K562 (cell line): Measurements from ENCODE around the gene DAPK1. TPM values are rescaled to one million over a fixed set of nuclear protein-coding genes. Genes with fewer than 3 reads are reported as not detected.

Source experiments
- ATAC-seq: fragments of 200-7000 bp; cut with Tn5 transposase; 3 replicates; pipeline ENCODE4 v1.9.1; 2020; ENCODE audit warnings: moderate library complexity
- BruUV-seq: library from RNA; stranded (reverse); fragments of 400-500 nt; replicated peaks from 2 replicates; lab custom pipeline; 2021; lab: Mats Ljungman, UMichigan
- CTCF ChIA-PET: fragments of 300-600 bp; formaldehyde crosslinking; extraction: SDS; loops from one replicate; lab custom pipeline; 2021; ENCODE audit warnings: low intra/inter-chr PET ratio; lab: Yijun Ruan, JAX
- POLR2A ChIA-PET: fragments of 300-600, 350-650 bp; sonication (Branson Sonifier 250); formaldehyde crosslinking; extraction: SDS; loops from one replicate; lab custom pipeline; 2021; ENCODE audit warnings: antibody characterized with exemption, inconsistent platforms; lab: Yijun Ruan, JAX
- DNase-seq, 4 experiments: peaks; one replicate each; pipeline versions ENCODE4 v3.0.0 to v3.0.0-alpha.2; 2011 to 2018; ENCODE audit warnings: low spot score in 3 of 4, mixed read lengths in 3 of 4; ENCODE audit errors: extremely low read depth in 1 of 4
- FAIRE-seq: peaks from 2 replicates; lab custom pipeline; 2011; peaks lifted over from hg19 to GRCh38; lab: Jason Lieb, UNC
- H2AFZ ChIP-seq: 2 replicates; pipeline ENCODE4 v1.6.0; 2011; ENCODE audit warnings: low read depth, low read length, control low read depth, inconsistent platforms
- H3K27ac ChIP-seq: fragments of 200-600 bp; 3 replicates; pipeline ENCODE4 v1.8.0; 2011; ENCODE audit warnings: low read depth, mild to moderate bottlenecking, control low read depth, inconsistent platforms, low read length, moderate library complexity, mixed read lengths; ENCODE audit errors: extremely low read depth
- H3K27me3 ChIP-seq, 2 experiments: fragments of 300-600 bp in 1 of 2; 2 replicates in 1 of 2; 3 replicates in 1 of 2; pipeline versions ENCODE4 v1.6.0 to v1.8.0; 2011; ENCODE audit warnings: inconsistent platforms in 2 of 2, low read length in 2 of 2, mild to moderate bottlenecking in 1 of 2, mixed read lengths in 1 of 2, moderate library complexity in 1 of 2; ENCODE audit not compliant: control insufficient read depth in 2 of 2, insufficient read depth in 2 of 2
- H3K36me3 ChIP-seq: fragments of 300-600 bp; 3 replicates; pipeline ENCODE4 v1.8.0; 2011; ENCODE audit warnings: mild to moderate bottlenecking, low read length, inconsistent platforms; ENCODE audit not compliant: control insufficient read depth, insufficient read depth
- H3K4me1 ChIP-seq, 2 experiments: fragments of 200-600 bp in 1 of 2; replicated peaks in 1 of 2; 2 replicates in 1 of 2; 3 replicates in 1 of 2; pipeline versions ENCODE4 v1.5.1 to v1.8.0; 2011; ENCODE audit warnings: inconsistent platforms in 2 of 2, low read length in 2 of 2, mild to moderate bottlenecking in 1 of 2, mixed read lengths in 1 of 2, moderate library complexity in 1 of 2; ENCODE audit not compliant: control insufficient read depth in 2 of 2, insufficient read depth in 2 of 2
- H3K4me2 ChIP-seq: 2 replicates; pipeline ENCODE4 v1.6.1; 2011; ENCODE audit warnings: low read length, control low read depth, inconsistent platforms, mixed read lengths; ENCODE audit not compliant: insufficient read depth
- H3K4me3 ChIP-seq: fragments of 200-600 bp; sonication (generic), shearing (Covaris generic); 2 replicates; pipeline ENCODE4 v1.5.1; 2016; ENCODE audit warnings: control low read depth, inconsistent platforms
- H3K79me2 ChIP-seq: fragments of 200-600 bp; 3 replicates; pipeline ENCODE4 v1.8.0; 2011; ENCODE audit warnings: low read length, inconsistent platforms; ENCODE audit not compliant: control insufficient read depth, insufficient read depth
- H3K9ac ChIP-seq, 2 experiments: 2 replicates each; pipeline versions ENCODE4 v1.6.0 to v1.6.1; 2011; ENCODE audit warnings: low read depth in 2 of 2, low read length in 2 of 2, control low read depth in 1 of 2, inconsistent platforms in 1 of 2, mild to moderate bottlenecking in 1 of 2, mixed read lengths in 1 of 2; ENCODE audit not compliant: insufficient read depth in 1 of 2
- H3K9me1 ChIP-seq: one replicate; pipeline ENCODE4 v1.6.0; 2011; ENCODE audit warnings: inconsistent platforms, mild to moderate bottlenecking, low read length, moderate library complexity; ENCODE audit not compliant: control insufficient read depth, insufficient read depth
- H3K9me3 ChIP-seq: replicated peaks from 2 replicates; pipeline ENCODE4 v1.5.1; 2011; ENCODE audit warnings: low read depth, low read length, inconsistent platforms; ENCODE audit not compliant: control insufficient read depth, insufficient read depth
- H4K20me1 ChIP-seq: replicated peaks from 2 replicates; pipeline ENCODE4 v1.6.1; 2011; ENCODE audit warnings: low read length, inconsistent platforms, mixed read lengths; ENCODE audit not compliant: control insufficient read depth, insufficient read depth
- CEBPG ChIP-seq, 3 experiments: fragments of 200-800 bp in 1 of 3; sonication (Bioruptor generic) in 1 of 3; sonication (generic) in 1 of 3; formaldehyde crosslinking in 1 of 3; IDR thresholded peaks in 2 of 3; conservative IDR thresholded peaks in 1 of 3; 2 replicates each; pipeline versions ENCODE4 v1.6.1 to v1.8.0; 2016 to 2022; ENCODE audit warnings: missing compliant biosample characterization in 2 of 3, missing genetic modification characterization in 2 of 3, mild to moderate bottlenecking in 1 of 3, missing genetic modification reagents in 1 of 3
- CEBPZ ChIP-seq: fragments of 150-350 bp; IDR thresholded peaks from 2 replicates; pipeline ENCODE4 v1.6.1; 2014; ENCODE audit warnings: low read depth, mild to moderate bottlenecking, low read length, borderline replicate concordance
- PCBP1 ChIP-seq: fragments of 200-400 bp; formaldehyde crosslinking; IDR thresholded peaks from 2 replicates; pipeline ENCODE4 v1.6.1; 2018; ENCODE audit warnings: mild to moderate bottlenecking, low read depth, low read length; ENCODE audit not compliant: poor library complexity, severe bottlenecking
- ZNF146 ChIP-seq: IDR thresholded peaks from one replicate; pipeline ENCODE4 v1.6.1; 2018; ENCODE audit warnings: missing compliant biosample characterization; ENCODE audit not compliant: unreplicated experiment
- ZNF174 ChIP-seq: fragments of 250-450 bp; sonication (Bioruptor Pico); IDR thresholded peaks from 2 replicates; pipeline ENCODE4 v1.4.0; 2020; ENCODE audit warnings: mild to moderate bottlenecking
- ZNF280A ChIP-seq: fragments of 450-650 bp; IDR thresholded peaks from 2 replicates; pipeline ENCODE4 v1.6.1; 2018; ENCODE audit warnings: mild to moderate bottlenecking, low read depth; ENCODE audit not compliant: partially characterized antibody
- ZNF644 ChIP-seq: fragments of 200-800 bp; sonication (Bioruptor generic); IDR thresholded peaks from 2 replicates; pipeline ENCODE4 v1.6.1; 2016; ENCODE audit warnings: low read depth, missing genetic modification characterization, missing compliant biosample characterization
- WGBS: fragments of 100-300 bp; shearing (Covaris generic); methylation state at CpG from one replicate; pipeline ENCODE4 v1.1.6; 2016; ENCODE audit warnings: low coverage, mixed read lengths; ENCODE audit not compliant: insufficient coverage; ENCODE audit errors: missing lambda C conversion rate; 5-methylcytosine and 5-hydroxymethylcytosine counted together
- in situ Hi-C: fragments of 300-500 bp; cut with MboI; formaldehyde crosslinking; loops from 4 replicates; pipeline ENCODE4 v1.15.0; 2018; ENCODE audit warnings: inconsistent platforms, mixed read lengths
- intact Hi-C: fragments of 100-400 bp; cut with micrococcal nuclease; formaldehyde crosslinking; loops from 2 replicates; pipeline ENCODE4 v1.14.2; 2022
- polyA plus RNA-seq, 8 experiments: library from polyadenylated mRNA; depleted of rRNA in 4 of 8; stranded (reverse) in 5 of 8; unstranded in 3 of 8; fragments of >200 nt; fragmentation: Nextera tagmentation in 2 of 8; fragmentation: Illumina TruSeq in 1 of 8; extraction: Ambion mirVana in 2 of 8; extraction: Trizol in 1 of 8; gene quantifications; 2 replicates each; pipeline versions ENCODE4 v1.2.1 to v1.2.3, GENCODE V29; 2011 to 2014; ENCODE audit warnings: inconsistent platforms in 1 of 8, missing spikeins in 1 of 8
- total RNA-seq, 7 experiments: library from RNA; depleted of rRNA in 6 of 7; stranded (reverse); fragments of >200 nt in 6 of 7; fragmentation: Illumina TruSeq in 2 of 7; extraction: Trizol in 2 of 7; gene quantifications; 2 replicates each; pipeline versions ENCODE4 v1.2.1 to v1.2.3, GENCODE V29; 2011 to 2021; ENCODE audit warnings: low replicate concordance in 1 of 7
- TF ChIP-seq, protein P1 (sequence below): fragments of 200-800 bp; sonication (Bioruptor generic); IDR thresholded peaks from 2 replicates; pipeline ENCODE4 v1.6.1; 2017; ENCODE audit warnings: missing genetic modification characterization, missing compliant biosample characterization

DAPK1 gene
- total and polyA plus RNA-seq, 9 of the 15 experiments (the other 6 are each of a cell fraction or from before 2014, with no cell fraction given), result 1.7 to 26.4 (median 15.8) TPM

DNA sequence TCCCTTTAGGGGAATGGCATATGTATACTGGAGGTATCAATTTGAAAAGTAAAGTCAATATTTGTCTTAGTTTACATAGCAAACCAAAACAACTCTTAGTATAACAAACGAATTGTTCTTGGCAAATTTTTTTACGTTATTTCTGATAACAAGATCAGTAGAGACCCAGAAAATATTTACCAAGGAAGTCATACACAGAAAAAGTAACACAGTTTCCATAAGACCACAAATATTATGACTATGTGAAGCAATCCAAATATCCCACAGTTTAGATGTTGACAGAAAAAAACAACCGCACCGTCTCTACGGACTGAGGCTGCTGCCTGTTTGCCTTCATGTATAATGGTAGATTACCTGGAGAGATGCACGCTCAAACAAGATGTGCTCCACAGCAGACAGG lies 46.5 kb upstream of the DAPK1 start:
- no peaks in the 10 kb centered on the region for H3K36me3 ChIP-seq
- TF ChIP-seq CEBPG (CRISPR knock-in tag; IDR thresholded peaks at IDR 0.05), result no peak
- no peak for TF ChIP-seq CEBPG (tag; conservative IDR thresholded peaks at IDR 0.05 in 1 of 2, IDR thresholded peaks at IDR 0.05 in 1 of 2)
- TF ChIP-seq ZNF174, result no peak
- TF ChIP-seq ZNF644 (tag), result no peak
- in situ Hi-C loops, result no loop called here
- H3K4me2 ChIP-seq, result no peak overlapping the region
- FAIRE-seq, result no peak
- peaks cover 0 to 3% of the 10 kb centered on the region in 2 experiments; a peak in 1 of 5 replicates for H3K4me1 ChIP-seq
- H3K9me3 ChIP-seq, result 0 out of 2 replicates have a peak, but pooled peaks cover 4% of the 10 kb centered on the region
- DNase-seq, result no peak
- BruUV-seq, result no TSS peak
- H3K4me3 ChIP-seq, result no peak overlapping the region
- no peaks in the 10 kb centered on the region for H4K20me1 ChIP-seq
- H3K27me3 ChIP-seq, result no peaks in the 10 kb centered on the region
- H2AFZ ChIP-seq, result no peak overlapping the region
- H3K9me1 ChIP-seq, result no peaks in the 10 kb centered on the region
- no peak overlapping the region for H3K9ac ChIP-seq
- H3K27ac ChIP-seq, result no peak overlapping the region
- no peak for ATAC-seq
- CTCF ChIA-PET, result no interaction called here
- intact Hi-C loops, result no loop called here
- no peaks in the 10 kb centered on the region for H3K79me2 ChIP-seq
- WGBS, result 53% methylated on average over 6 of the region's 6 CpGs
- POLR2A ChIA-PET, result interaction anchor here (0.7 kb wide), 1 partner anchor 31 kb away, joined by 3 read pairs; no protein-coding TSS in a partner anchor

GRCh38 chr9:87455407-87455806 lies 42.3 kb upstream of the DAPK1 start:
- no peak overlapping the region for H3K9ac ChIP-seq
- H3K9me3 ChIP-seq, result 0 out of 2 replicates have a peak, but pooled peaks cover 4% of the 10 kb centered on the region
- DNase-seq, result peak in 1 of 4 experiments; percentile 16
- H2AFZ ChIP-seq, result no peak overlapping the region
- WGBS, result 0% methylated on average over 1 of the region's 1 CpG
- no peaks in the 10 kb centered on the region for H3K27me3 ChIP-seq
- no peak for FAIRE-seq
- H3K4me1 ChIP-seq, result no peaks in the 10 kb centered on the region
- in situ Hi-C loops (no loop called here), intact Hi-C loops (no loop called here)
- no TSS peak for BruUV-seq
- no peaks in the 10 kb centered on the region for H3K9me1 ChIP-seq
- ChIA-PET POLR2A (no interaction called here), CTCF (no interaction called here)
- no peak overlapping the region for H3K4me2 ChIP-seq
- no peaks in the 10 kb centered on the region for H4K20me1 ChIP-seq
- no peak for ATAC-seq
- no peaks in the 10 kb centered on the region for H3K79me2 ChIP-seq
- H3K4me3 ChIP-seq, result no peak overlapping the region
- H3K27ac ChIP-seq, result no peak overlapping the region
- no peaks in the 10 kb centered on the region for H3K36me3 ChIP-seq
- TF ChIP-seq ZNF280A (peak; percentile 33), PCBP1 (no peak), ZNF146 (CRISPR knock-in tag) (no peak), CEBPZ (peak; percentile 75)
- TF ChIP-seq, protein P1, sequence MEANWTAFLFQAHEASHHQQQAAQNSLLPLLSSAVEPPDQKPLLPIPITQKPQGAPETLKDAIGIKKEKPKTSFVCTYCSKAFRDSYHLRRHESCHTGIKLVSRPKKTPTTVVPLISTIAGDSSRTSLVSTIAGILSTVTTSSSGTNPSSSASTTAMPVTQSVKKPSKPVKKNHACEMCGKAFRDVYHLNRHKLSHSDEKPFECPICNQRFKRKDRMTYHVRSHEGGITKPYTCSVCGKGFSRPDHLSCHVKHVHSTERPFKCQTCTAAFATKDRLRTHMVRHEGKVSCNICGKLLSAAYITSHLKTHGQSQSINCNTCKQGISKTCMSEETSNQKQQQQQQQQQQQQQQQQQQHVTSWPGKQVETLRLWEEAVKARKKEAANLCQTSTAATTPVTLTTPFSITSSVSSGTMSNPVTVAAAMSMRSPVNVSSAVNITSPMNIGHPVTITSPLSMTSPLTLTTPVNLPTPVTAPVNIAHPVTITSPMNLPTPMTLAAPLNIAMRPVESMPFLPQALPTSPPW (CRISPR knock-in tag), result no peak
